HG03378 (cell line): ENCODE data around the gene AXDND1.
A peak's percentile ranks its signal among the peaks of the same experiment; 100 is the strongest.
"Not testable (repeated sequence)": the region's sequence is repeated elsewhere in the genome, so short reads cannot be mapped to it uniquely, and the experiment has no call there.

Source experiments
- ATAC-seq: cut with Tn5 transposase; IDR thresholded peaks from one replicate; pipeline ENCODE4 v1.9.1; 2021; ENCODE audit warnings: mild to moderate bottlenecking, moderate library complexity; ENCODE audit not compliant: unreplicated experiment

The AXDND1 gene

GRCh38 chr1:179361631-179362030 is 4.1 kb upstream of the AXDND1 start:
- not testable (repeated sequence) for ATAC-seq

- peak; percentile 33 for ATAC-seq
These were observed 476 bp downstream of the AXDND1 start for GRCh38 chr1:179366093-179366800.

- peak; percentile 41 for ATAC-seq
These were observed 4.1 kb downstream of the AXDND1 start for GRCh38 chr1:179369751-179370341.

GRCh38 chr1:179372160-179372559 is 6.4 kb downstream of the AXDND1 start:
- no peak for ATAC-seq

GRCh38 chr1:179376223-179376622 is 10.5 kb downstream of the AXDND1 start:
- ATAC-seq: no peak

GRCh38 chr1:179380299-179380698 is 14.5 kb downstream of the AXDND1 start:
- no peak for ATAC-seq

- no peak for ATAC-seq
These were observed 18.3 kb downstream of the AXDND1 start for GRCh38 chr1:179384027-179384426.

GRCh38 chr1:179385510-179385909 is 19.7 kb downstream of the AXDND1 start:
- no peak for ATAC-seq

- no peak for ATAC-seq
These were observed 27.9 kb downstream of the AXDND1 start for GRCh38 chr1:179393721-179394120.

GRCh38 chr1:179399399-179399798 is 33.6 kb downstream of the AXDND1 start:
- ATAC-seq: not testable (repeated sequence)

GRCh38 chr1:179417760-179418159 is 52.0 kb downstream of the AXDND1 start:
- not testable (repeated sequence) for ATAC-seq

GRCh38 chr1:179418706-179419105 is 52.9 kb downstream of the AXDND1 start:
- ATAC-seq: not testable (repeated sequence)

GRCh38 chr1:179424610-179425009 is 58.8 kb downstream of the AXDND1 start:
- no peak for ATAC-seq

GRCh38 chr1:179425186-179425585 is 59.4 kb downstream of the AXDND1 start:
- ATAC-seq: no peak

- no peak for ATAC-seq
These were observed 71.4 kb downstream of the AXDND1 start for GRCh38 chr1:179437171-179437570.

- not testable (repeated sequence) for ATAC-seq
These were observed 73.9 kb downstream of the AXDND1 start for GRCh38 chr1:179439646-179440045.

GRCh38 chr1:179440301-179440700 is 74.5 kb downstream of the AXDND1 start:
- not testable (repeated sequence) for ATAC-seq

GRCh38 chr1:179440971-179441370 is 75.2 kb downstream of the AXDND1 start:
- ATAC-seq: no peak

GRCh38 chr1:179441501-179441900 is 75.7 kb downstream of the AXDND1 start:
- ATAC-seq: no peak

- not testable (repeated sequence) for ATAC-seq
These were observed 77.1 kb downstream of the AXDND1 start for GRCh38 chr1:179442846-179443245.

- no peak for ATAC-seq
These were observed 79.8 kb downstream of the AXDND1 start for GRCh38 chr1:179445593-179445992.

- ATAC-seq: no peak
These were observed 81.7 kb downstream of the AXDND1 start for GRCh38 chr1:179447489-179447888.
